ENCODE data around the gene FXYD6.

Gene FXYD6

GRCh38 chr11:117851106-117851505 is 25.4 kb downstream of the FXYD6 start:
- Histone ChIP-seq H3K4me1 (ENCODE audit: control insufficient read depth, insufficient read depth, low read length) (no peaks in the 10 kb centered on the region), H3K9me3 (replicated peaks; ENCODE audit: low read length) (no peaks in the 10 kb centered on the region), H3K27me3 (ENCODE audit: control insufficient read depth, insufficient read depth, low read length) (peaks cover 16% of the 10 kb centered on the region), H3K4me2 (ENCODE audit: low read length) (no peak overlapping the region), H3K9ac (ENCODE audit: low read depth, low read length) (no peak overlapping the region), H3K36me3 (ENCODE audit: insufficient read depth, low read length) (no peaks in the 10 kb centered on the region), H3K4me3 (ENCODE audit: low read length) (no peak overlapping the region)

DNA sequence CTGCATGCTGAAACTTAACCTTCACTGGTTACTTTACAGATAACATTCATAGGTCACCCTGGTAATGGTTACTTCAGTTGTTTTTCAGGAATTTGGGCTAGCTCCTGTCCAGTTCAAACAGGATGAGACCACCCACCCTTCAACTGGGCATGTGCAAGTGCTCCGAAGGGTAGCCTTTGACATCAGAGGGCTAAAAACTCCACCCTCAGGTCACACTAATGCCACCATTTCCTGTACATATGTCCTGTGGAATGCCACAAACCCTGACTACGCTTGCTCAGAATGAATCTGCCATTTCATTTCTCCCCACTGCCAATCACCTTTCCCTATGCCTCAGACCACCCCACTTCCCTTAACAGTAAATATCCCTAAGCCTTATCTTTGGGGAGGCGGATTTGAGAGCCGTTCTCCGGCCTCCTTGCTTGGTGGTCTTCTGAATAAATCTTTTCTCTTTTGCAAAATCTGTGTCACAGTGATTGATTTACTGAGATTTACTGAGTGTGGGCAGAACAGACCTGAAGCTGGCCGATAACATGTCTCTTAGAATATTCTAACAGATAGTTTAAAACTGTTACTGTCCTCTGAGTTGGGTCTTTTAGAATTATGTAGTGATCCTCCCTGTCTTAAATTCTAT is 26.6 kb downstream of the FXYD6 start:
- H3K27me3 ChIP-seq (ENCODE audit: control insufficient read depth, insufficient read depth, low read length), result peaks cover 22% of the 10 kb centered on the region
- no peak overlapping the region for H3K9ac ChIP-seq (ENCODE audit: low read depth, low read length)
- H3K4me1 ChIP-seq (ENCODE audit: control insufficient read depth, insufficient read depth, low read length), result no peaks in the 10 kb centered on the region

DNA sequence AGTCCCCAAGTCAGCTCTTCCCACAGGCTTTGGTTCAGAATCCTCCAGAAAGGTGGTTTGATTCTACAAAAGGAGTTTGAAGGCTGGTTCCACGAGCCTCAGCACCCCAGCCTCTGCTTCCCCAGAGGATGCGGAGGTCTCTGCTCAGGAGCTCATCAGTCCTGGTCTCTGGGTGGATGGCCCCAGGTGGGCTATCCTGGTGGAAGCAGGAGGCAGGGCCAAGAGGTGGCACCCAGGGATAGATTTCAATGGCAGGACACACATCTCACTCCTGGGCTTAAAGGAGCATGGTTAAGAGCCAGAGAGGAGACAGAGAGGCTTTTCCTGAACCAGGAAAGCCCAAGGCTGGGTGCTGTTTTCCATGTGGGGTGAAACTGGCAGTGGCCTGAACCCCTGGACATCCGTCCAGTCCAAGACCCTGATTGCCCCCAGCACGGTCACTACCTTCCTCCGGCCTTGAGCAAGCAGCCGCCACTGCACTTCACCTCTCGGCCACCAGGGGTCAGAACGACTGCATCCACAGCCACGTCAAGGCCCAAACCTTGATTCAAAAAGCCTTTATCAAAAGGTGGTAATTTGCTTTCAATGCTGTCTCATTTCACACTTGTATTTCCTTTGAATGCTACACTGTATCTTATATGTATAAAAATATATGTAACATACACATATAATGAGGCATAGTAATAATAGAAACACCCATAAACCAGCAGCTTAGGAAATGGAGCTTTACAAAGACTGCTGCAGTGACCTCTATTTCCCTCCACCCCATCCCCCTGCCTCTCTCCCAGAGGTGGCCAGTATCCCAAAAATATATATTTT is 32.6 kb downstream of the FXYD6 start:
- H3K9ac ChIP-seq (ENCODE audit: low read depth, low read length), result no peak overlapping the region
- H3K4me1 ChIP-seq (ENCODE audit: control insufficient read depth, insufficient read depth, low read length), result no peaks in the 10 kb centered on the region
- H3K36me3 ChIP-seq (ENCODE audit: insufficient read depth, low read length), result no peaks in the 10 kb centered on the region

More for the DNA sequence above, 26.6 kb downstream of the FXYD6 start:
- Histone ChIP-seq H3K4me2 (ENCODE audit: low read length) (no peak overlapping the region), H3K4me3 (ENCODE audit: low read length) (no peak overlapping the region), H3K36me3 (ENCODE audit: insufficient read depth, low read length) (no peaks in the 10 kb centered on the region), H3K9me3 (replicated peaks; ENCODE audit: low read length) (no peaks in the 10 kb centered on the region)

GRCh38 chr11:117842131-117842941 is 34.1 kb downstream of the FXYD6 start:
- Histone ChIP-seq H3K36me3 (ENCODE audit: insufficient read depth, low read length) (no peaks in the 10 kb centered on the region), H3K4me1 (ENCODE audit: control insufficient read depth, insufficient read depth, low read length) (no peaks in the 10 kb centered on the region), H3K9ac (ENCODE audit: low read depth, low read length) (no peak overlapping the region), H3K4me3 (ENCODE audit: low read length) (no peak overlapping the region), H3K9me3 (replicated peaks; ENCODE audit: low read length) (no peaks in the 10 kb centered on the region), H3K27me3 (ENCODE audit: control insufficient read depth, insufficient read depth, low read length) (peaks cover 32% of the 10 kb centered on the region), H3K4me2 (ENCODE audit: low read length) (no peak overlapping the region)

More for the DNA sequence above, 32.6 kb downstream of the FXYD6 start:
- Histone ChIP-seq H3K27me3 (ENCODE audit: control insufficient read depth, insufficient read depth, low read length) (peaks cover 17% of the 10 kb centered on the region), H3K9me3 (replicated peaks; ENCODE audit: low read length) (no peaks in the 10 kb centered on the region), H3K4me2 (ENCODE audit: low read length) (no peak overlapping the region), H3K4me3 (ENCODE audit: low read length) (no peak overlapping the region)

DNA sequence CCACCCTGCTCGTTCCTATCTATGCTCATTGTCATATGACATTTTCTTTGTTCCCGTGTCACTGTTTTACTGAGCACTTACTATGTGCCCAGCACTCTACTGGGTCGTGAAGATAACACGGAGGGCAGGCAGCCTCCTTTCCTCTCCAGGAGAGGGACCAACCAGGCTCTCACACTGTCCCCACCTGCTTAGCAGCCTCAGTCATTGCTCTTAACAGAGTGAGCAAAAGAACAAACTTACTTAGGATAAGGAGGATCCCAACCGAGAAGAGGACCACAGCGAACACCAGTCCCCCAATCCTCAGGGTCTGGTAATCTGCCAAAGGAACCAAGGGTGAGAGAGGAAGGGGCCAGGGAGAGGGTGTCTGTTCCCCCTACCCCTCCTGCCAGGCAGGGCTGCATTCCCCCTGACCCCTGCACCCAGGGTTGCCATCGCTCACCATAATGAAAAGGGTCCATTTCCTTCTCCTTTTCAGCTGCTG is 34.9 kb downstream of the FXYD6 start:
- Histone ChIP-seq H3K36me3 (ENCODE audit: insufficient read depth, low read length) (no peaks in the 10 kb centered on the region), H3K4me1 (ENCODE audit: control insufficient read depth, insufficient read depth, low read length) (no peaks in the 10 kb centered on the region), H3K27me3 (ENCODE audit: control insufficient read depth, insufficient read depth, low read length) (peaks cover 38% of the 10 kb centered on the region), H3K9me3 (replicated peaks; ENCODE audit: low read length) (no peaks in the 10 kb centered on the region), H3K4me2 (ENCODE audit: low read length) (no peak overlapping the region), H3K4me3 (ENCODE audit: low read length) (no peak overlapping the region), H3K9ac (ENCODE audit: low read depth, low read length) (no peak overlapping the region)

- H3K9ac ChIP-seq (ENCODE audit: low read depth, low read length), result no peak overlapping the region
- H3K36me3 ChIP-seq (ENCODE audit: insufficient read depth, low read length), result no peaks in the 10 kb centered on the region
- no peak overlapping the region for H3K4me3 ChIP-seq (ENCODE audit: low read length)
- peaks cover 38% of the 10 kb centered on the region for H3K27me3 ChIP-seq (ENCODE audit: control insufficient read depth, insufficient read depth, low read length)
- no peaks in the 10 kb centered on the region for H3K4me1 ChIP-seq (ENCODE audit: control insufficient read depth, insufficient read depth, low read length)
- H3K9me3 ChIP-seq (replicated peaks; ENCODE audit: low read length), result no peaks in the 10 kb centered on the region
- no peak overlapping the region for H3K4me2 ChIP-seq (ENCODE audit: low read length)
These were observed 35.4 kb downstream of the FXYD6 start for GRCh38 chr11:117840881-117841550.

- H3K27me3 ChIP-seq (ENCODE audit: control insufficient read depth, insufficient read depth, low read length), result peaks cover 33% of the 10 kb centered on the region
- H3K9me3 ChIP-seq (replicated peaks; ENCODE audit: low read length), result no peaks in the 10 kb centered on the region
- H3K36me3 ChIP-seq (ENCODE audit: insufficient read depth, low read length), result no peaks in the 10 kb centered on the region
- H3K9ac ChIP-seq (ENCODE audit: low read depth, low read length), result no peak overlapping the region
- H3K4me3 ChIP-seq (ENCODE audit: low read length), result no peak overlapping the region
- no peak overlapping the region for H3K4me2 ChIP-seq (ENCODE audit: low read length)
- H3K4me1 ChIP-seq (ENCODE audit: control insufficient read depth, insufficient read depth, low read length), result no peaks in the 10 kb centered on the region
These were observed 36.3 kb downstream of the FXYD6 start for GRCh38 chr11:117839936-117840813.

DNA sequence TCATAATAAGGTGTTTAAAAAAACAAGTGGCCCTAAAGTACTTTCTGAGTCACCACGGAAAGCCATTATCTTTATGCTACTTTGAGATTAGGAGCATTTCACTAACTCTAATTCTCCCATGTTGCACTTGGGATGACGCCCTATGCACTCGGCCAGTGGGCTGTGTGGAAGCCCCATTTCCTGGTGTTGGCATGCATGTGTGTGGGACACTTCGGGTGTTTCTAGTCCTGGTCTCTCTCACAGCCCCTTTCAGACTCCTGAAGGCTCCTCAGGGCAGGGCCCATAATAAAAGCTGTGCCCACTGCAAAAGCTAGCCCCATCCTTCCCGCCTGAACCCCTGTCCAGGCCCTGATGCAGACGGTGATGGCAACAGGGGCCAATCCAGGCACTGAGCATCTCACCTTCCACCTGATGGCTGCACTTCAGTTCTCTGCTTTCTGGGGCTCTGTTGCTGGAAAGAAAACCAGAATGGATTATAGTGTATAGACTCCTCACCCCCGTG is 37.0 kb downstream of the FXYD6 start:
- H3K36me3 ChIP-seq (ENCODE audit: insufficient read depth, low read length), result no peaks in the 10 kb centered on the region
- no peaks in the 10 kb centered on the region for H3K9me3 ChIP-seq (replicated peaks; ENCODE audit: low read length)
- no peaks in the 10 kb centered on the region for H3K4me1 ChIP-seq (ENCODE audit: control insufficient read depth, insufficient read depth, low read length)
- no peak overlapping the region for H3K9ac ChIP-seq (ENCODE audit: low read depth, low read length)
- no peak overlapping the region for H3K4me2 ChIP-seq (ENCODE audit: low read length)
- no peak overlapping the region for H3K4me3 ChIP-seq (ENCODE audit: low read length)
- H3K27me3 ChIP-seq (ENCODE audit: control insufficient read depth, insufficient read depth, low read length), result peaks cover 37% of the 10 kb centered on the region

GRCh38 chr11:117838901-117839300 is 37.6 kb downstream of the FXYD6 start:
- H3K36me3 ChIP-seq (ENCODE audit: insufficient read depth, low read length), result no peaks in the 10 kb centered on the region

GRCh38 chr11:117837791-117838190 is 38.7 kb downstream of the FXYD6 start:
- H3K9ac ChIP-seq (ENCODE audit: low read depth, low read length), result no peak overlapping the region
- peaks cover 49% of the 10 kb centered on the region for H3K27me3 ChIP-seq (ENCODE audit: control insufficient read depth, insufficient read depth, low read length)
- no peak overlapping the region for H3K4me3 ChIP-seq (ENCODE audit: low read length)

More at GRCh38 chr11:117838901-117839300, 37.6 kb downstream of the FXYD6 start:
- Histone ChIP-seq H3K9me3 (replicated peaks; ENCODE audit: low read length) (no peaks in the 10 kb centered on the region), H3K9ac (ENCODE audit: low read depth, low read length) (no peak overlapping the region), H3K27me3 (ENCODE audit: control insufficient read depth, insufficient read depth, low read length) (peaks cover 42% of the 10 kb centered on the region), H3K4me1 (ENCODE audit: control insufficient read depth, insufficient read depth, low read length) (no peaks in the 10 kb centered on the region), H3K4me2 (ENCODE audit: low read length) (no peak overlapping the region), H3K4me3 (ENCODE audit: low read length) (no peak overlapping the region)

More at GRCh38 chr11:117837791-117838190, 38.7 kb downstream of the FXYD6 start:
- Histone ChIP-seq H3K9me3 (replicated peaks; ENCODE audit: low read length) (no peaks in the 10 kb centered on the region), H3K4me2 (ENCODE audit: low read length) (no peak overlapping the region), H3K4me1 (ENCODE audit: control insufficient read depth, insufficient read depth, low read length) (no peaks in the 10 kb centered on the region), H3K36me3 (ENCODE audit: insufficient read depth, low read length) (no peaks in the 10 kb centered on the region)
